Tibial nerve (tissue), 4 donors: ENCODE data around the gene MPND. TPM values are rescaled to one million over a fixed set of nuclear protein-coding genes. Genes with fewer than 3 reads are reported as not detected.

Experiments used
- DNase-seq, 2 donors: peaks; one replicate each; pipeline ENCODE4 v3.0.0-alpha.2; 2019; ENCODE audit warnings: low spot score in 2 of 2
- H3K27ac ChIP-seq, 4 donors: fragments of 200-600 bp; sonication (generic) in 3 of 4; one replicate each; pipeline ENCODE4 v1.5.1; 2017 to 2019; ENCODE audit warnings: mild to moderate bottlenecking in 1 of 4
- H3K27me3 ChIP-seq, 2 donors: fragments of 200-600 bp; sonication (generic) in 1 of 2; one replicate each; pipeline versions ENCODE4 v1.5.1 to v1.6.0; 2017 to 2019
- H3K36me3 ChIP-seq, 3 donors: fragments of 200-600 bp; sonication (generic); one replicate each; pipeline ENCODE4 v1.5.1; 2018 to 2019
- H3K4me1 ChIP-seq, 4 donors: fragments of 200-600 bp; sonication (generic) in 3 of 4; one replicate each; pipeline ENCODE4 v1.5.1; 2017 to 2019
- H3K4me3 ChIP-seq, 4 donors: fragments of 200-600 bp; sonication (generic) in 3 of 4; one replicate each; pipeline ENCODE4 v1.5.1; 2017 to 2019; ENCODE audit warnings: mild to moderate bottlenecking in 1 of 4, moderate library complexity in 1 of 4
- H3K9me3 ChIP-seq, 4 donors: fragments of 200-600 bp; sonication (generic) in 3 of 4; one replicate each; pipeline ENCODE4 v1.5.1; 2017 to 2019
- CTCF ChIP-seq, 5 experiments: fragments of 200-600 bp in 3 of 5; fragments of 450-650 bp in 2 of 5; sonication (generic) in 3 of 5; IDR thresholded peaks; one replicate each; pipeline ENCODE4 v1.5.1; 2016 to 2019; ENCODE audit warnings: antibody characterized with exemption in 5 of 5, mild to moderate bottlenecking in 3 of 5, moderate library complexity in 2 of 5
- EP300 ChIP-seq, 2 donors: sonication (generic); formaldehyde crosslinking; IDR thresholded peaks; one replicate each; pipeline ENCODE4 v1.6.1; 2017; ENCODE audit warnings: antibody characterized with exemption in 2 of 2, mild to moderate bottlenecking in 1 of 2
- POLR2A ChIP-seq, 2 donors: fragments of 450-650 bp; IDR thresholded peaks; one replicate each; pipeline ENCODE4 v1.6.1; 2017; ENCODE audit warnings: antibody characterized with exemption in 2 of 2, mild to moderate bottlenecking in 2 of 2, moderate library complexity in 2 of 2
- WGBS, 2 donors: methylation state at CpG; one replicate each; pipeline ENCODE4 v1.1.5; 2018; 5-methylcytosine and 5-hydroxymethylcytosine counted together
- total RNA-seq, 4 donors: library from RNA; depleted of rRNA; stranded (reverse); fragments of >200 nt; gene quantifications; one replicate each; pipeline ENCODE4 v1.1.0, GENCODE V29; 2016

Gene MPND
- total RNA-seq, 4 donors from 2014 or later, result 2.2 to 13.2 (median 6.6) TPM

- H3K27ac ChIP-seq, result peak overlapping the region in 1 of 4 donors; percentile 44
- H3K27me3 ChIP-seq, result no peaks in the 10 kb centered on the region
- DNase-seq, result no peak
- no peaks in the 10 kb centered on the region for H3K9me3 ChIP-seq
- peaks cover 5 to 99% (median 7%) of the 10 kb centered on the region in 3 donors for H3K36me3 ChIP-seq
- peaks cover 0 to 18% (median 0%) of the 10 kb centered on the region in 4 donors for H3K4me1 ChIP-seq
- no peak overlapping the region for H3K4me3 ChIP-seq
- TF ChIP-seq CTCF (IDR thresholded peaks at IDR 0.05) (no peak), POLR2A (IDR thresholded peaks at IDR 0.05) (no peak), EP300 (IDR thresholded peaks at IDR 0.05) (no peak)
- 86 to 92% methylated on average over 16 to 24 of the region's 25 CpGs for WGBS, 2 donors
Measured at GRCh38 chr19:4358709-4359626, 15.6 kb downstream of the MPND start.

GRCh38 chr19:4359627-4360000 is 16.3 kb downstream of the MPND start:
- 60 to 72% methylated on average over 7 of the region's 13 CpGs for WGBS, 2 donors
- Histone ChIP-seq H3K4me1 (peaks cover 0 to 18% (median 0%) of the 10 kb centered on the region in 4 donors), H3K27ac (peak overlapping the region in 1 of 4 donors; percentile 44), H3K27me3 (no peaks in the 10 kb centered on the region), H3K9me3 (no peaks in the 10 kb centered on the region), H3K4me3 (no peak overlapping the region), H3K36me3 (peaks cover 5 to 99% (median 7%) of the 10 kb centered on the region in 3 donors)
- TF ChIP-seq EP300 (IDR thresholded peaks at IDR 0.05), result no peak
- DNase-seq, result no peak

- H3K4me3 ChIP-seq, result no peak overlapping the region
- peaks cover 5 to 99% (median 10%) of the 10 kb centered on the region in 3 donors for H3K36me3 ChIP-seq
- no peak for DNase-seq
- 69 to 79% methylated on average over 8 to 9 of the region's 9 CpGs for WGBS, 2 donors
- no peaks in the 10 kb centered on the region for H3K9me3 ChIP-seq
- peaks cover 0 to 20% (median 0%) of the 10 kb centered on the region in 4 donors for H3K4me1 ChIP-seq
- no peaks in the 10 kb centered on the region for H3K27me3 ChIP-seq
- peak overlapping the region in 1 of 4 donors; percentile 44 for H3K27ac ChIP-seq
- no peak for TF ChIP-seq EP300 (IDR thresholded peaks at IDR 0.05)
- no peak for TF ChIP-seq POLR2A (IDR thresholded peaks at IDR 0.05)
- TF ChIP-seq CTCF (IDR thresholded peaks at IDR 0.05), result no peak
Measured at GRCh38 chr19:4360081-4360569, 16.8 kb downstream of the MPND start.

DNA sequence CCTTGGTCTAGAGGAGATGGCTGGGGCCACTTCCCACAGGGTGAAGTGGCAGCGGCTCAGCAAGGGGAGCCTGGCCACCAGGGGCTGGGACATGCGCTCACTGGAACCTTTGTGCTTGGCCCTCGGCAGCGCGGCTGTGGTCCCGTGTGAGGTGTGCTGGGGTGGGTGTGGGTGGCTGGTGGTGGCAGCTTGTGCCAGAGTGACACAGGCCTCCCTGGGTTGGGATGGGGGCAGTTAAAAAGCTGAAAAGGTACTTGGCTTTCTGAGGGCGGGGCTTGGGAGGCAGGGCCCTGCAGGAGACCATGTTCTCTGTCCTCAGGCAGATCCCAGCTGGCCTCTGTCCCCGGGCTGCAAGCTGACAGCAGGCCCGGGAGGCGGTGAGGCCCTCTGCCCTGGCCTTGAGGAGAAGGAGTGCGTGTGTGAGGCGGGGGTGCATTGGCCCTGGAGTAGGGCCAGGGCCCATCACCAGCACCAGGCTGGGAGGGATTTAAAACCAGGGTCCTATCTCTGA is 17.3 kb downstream of the MPND start:
- peaks cover 5 to 99% (median 15%) of the 10 kb centered on the region in 3 donors for H3K36me3 ChIP-seq
- peak overlapping the region in 1 of 4 donors; percentile 48 for H3K27ac ChIP-seq
- peaks cover 0 to 24% (median 0%) of the 10 kb centered on the region in 4 donors for H3K4me1 ChIP-seq
- no peaks in the 10 kb centered on the region for H3K27me3 ChIP-seq
- 72% methylated on average over 9 to 12 of the region's 12 CpGs for WGBS, 2 donors
- DNase-seq, result no peak
- TF ChIP-seq EP300 (IDR thresholded peaks at IDR 0.05) (no peak), POLR2A (IDR thresholded peaks at IDR 0.05) (no peak), CTCF (IDR thresholded peaks at IDR 0.05) (no peak)
- no peak overlapping the region for H3K4me3 ChIP-seq
- no peaks in the 10 kb centered on the region for H3K9me3 ChIP-seq

DNA sequence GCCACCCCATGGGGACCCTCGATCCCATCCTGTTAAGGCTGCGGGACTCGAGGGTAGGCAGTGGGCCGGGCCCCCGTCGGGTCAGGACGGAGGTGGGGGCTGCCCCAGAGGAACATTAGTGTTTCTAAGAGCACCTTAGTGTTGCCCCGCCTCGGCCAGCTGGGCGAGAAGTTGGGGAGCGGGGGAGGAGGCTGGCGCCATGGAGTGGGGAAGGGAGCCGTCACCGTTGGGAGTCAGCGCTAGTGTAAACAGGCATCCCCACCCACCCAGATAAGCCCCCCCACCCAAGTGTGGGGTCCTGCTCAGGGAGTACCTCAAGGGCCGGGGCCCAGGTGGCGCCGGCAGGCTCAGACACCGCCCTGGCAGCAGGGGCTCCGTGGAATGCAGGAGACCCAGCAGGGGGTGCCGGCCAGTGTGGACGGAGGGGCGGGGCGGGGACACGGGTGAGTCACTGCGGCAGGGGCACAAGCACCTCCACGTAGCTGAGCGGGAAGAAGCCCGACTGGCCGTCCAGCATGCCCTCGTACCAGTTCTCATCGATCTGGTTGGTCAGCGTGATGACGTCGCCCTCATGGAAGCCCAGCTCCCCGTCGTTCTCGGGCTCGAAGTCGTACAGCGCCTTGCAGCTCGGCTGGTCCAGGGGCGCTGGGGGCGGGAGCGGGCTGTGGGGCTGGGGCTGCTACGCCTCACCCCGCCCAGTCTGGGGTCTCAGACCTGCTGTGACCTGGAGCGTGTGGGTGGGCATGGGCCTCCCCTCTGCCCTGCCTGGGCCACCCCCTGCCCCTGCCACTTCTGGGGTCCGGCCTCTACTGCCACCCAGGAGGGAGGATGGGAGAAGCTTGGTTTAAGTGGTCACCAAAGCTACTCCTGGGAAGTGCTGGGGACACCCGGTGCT is 18.0 kb downstream of the MPND start:
- TF ChIP-seq CTCF (IDR thresholded peaks at IDR 0.05) (no peak), EP300 (IDR thresholded peaks at IDR 0.05) (no peak), POLR2A (IDR thresholded peaks at IDR 0.05) (no peak)
- 84% methylated on average over 32 to 41 of the region's 50 CpGs for WGBS, 2 donors
- peak overlapping the region in 1 of 4 donors; percentile 48 for H3K27ac ChIP-seq
- H3K27me3 ChIP-seq, result no peaks in the 10 kb centered on the region
- peaks cover 0 to 24% (median 0%) of the 10 kb centered on the region in 4 donors for H3K4me1 ChIP-seq
- H3K36me3 ChIP-seq, result peaks cover 5 to 100% (median 22%) of the 10 kb centered on the region in 3 donors
- no peak for DNase-seq
- no peak overlapping the region for H3K4me3 ChIP-seq
- H3K9me3 ChIP-seq, result no peaks in the 10 kb centered on the region
